ENCODE measurements around the gene SCYGR8.
"Not testable (repeated sequence)": the region's sequence is repeated elsewhere in the genome, so short reads cannot be mapped to it uniquely, and the experiment has no call there.

SCYGR8 gene

GRCh38 chr2:227717687-227718567, 27.8 kb upstream of the SCYGR8 start, which contains the start of gene SLC19A3:
Gene SLC19A3 (minus strand): TSS chr2:227718028. CDS start chr2:227702318, 15,710 bp downstream.
- Histone ChIP-seq H3K36me3 (no peaks in the 10 kb centered on the region), H3K9me3 (no peaks in the 10 kb centered on the region), H3K27ac (no peak within 1 kb of the TSS), H3K4me3 (ENCODE audit: low read depth in 1 of 2, low read length in 1 of 2) (no peak within 1 kb of the TSS), H3K27me3 (peaks cover 27% of the 10 kb centered on the region), H3K4me1 (ENCODE audit: control insufficient read depth in 1 of 2, insufficient read depth in 1 of 2, low read depth in 1 of 2, low read length in 1 of 2) (no peaks in the 10 kb centered on the region)
- no peak for TF ChIP-seq CTCF (IDR thresholded peaks at IDR 0.05)

- no peak for TF ChIP-seq CTCF (IDR thresholded peaks at IDR 0.05)
- H3K4me1 ChIP-seq (ENCODE audit: control insufficient read depth in 1 of 2, insufficient read depth in 1 of 2, low read depth in 1 of 2, low read length in 1 of 2), result peaks cover under 1 to 1% of the 10 kb centered on the region in 2 experiments
- H3K27me3 ChIP-seq, result peaks cover 25% of the 10 kb centered on the region
- H3K4me3 ChIP-seq (ENCODE audit: low read depth in 1 of 2, low read length in 1 of 2), result no peak overlapping the region
- no peaks in the 10 kb centered on the region for H3K9me3 ChIP-seq
- H3K27ac ChIP-seq, result no peak overlapping the region
- no peaks in the 10 kb centered on the region for H3K36me3 ChIP-seq
These were observed 26.1 kb upstream of the SCYGR8 start for GRCh38 chr2:227719641-227720040.

GRCh38 chr2:227720680-227721079, 25.0 kb upstream of the SCYGR8 start:
- no peaks in the 10 kb centered on the region for H3K36me3 ChIP-seq
- peaks cover 5 to 7% of the 10 kb centered on the region in 2 experiments for H3K4me1 ChIP-seq (ENCODE audit: control insufficient read depth in 1 of 2, insufficient read depth in 1 of 2, low read depth in 1 of 2, low read length in 1 of 2)
- peaks cover 25% of the 10 kb centered on the region for H3K27me3 ChIP-seq
- H3K9me3 ChIP-seq, result no peaks in the 10 kb centered on the region
- no peak overlapping the region for H3K27ac ChIP-seq
- TF ChIP-seq CTCF (IDR thresholded peaks at IDR 0.05), result no peak
- no peak overlapping the region for H3K4me3 ChIP-seq (ENCODE audit: low read depth in 1 of 2, low read length in 1 of 2)

- H3K27me3 ChIP-seq; H3K36me3 ChIP-seq; H3K4me1 ChIP-seq (ENCODE audit: control insufficient read depth in 1 of 2, insufficient read depth in 1 of 2, low read depth in 1 of 2, low read length in 1 of 2); H3K27ac ChIP-seq; H3K4me3 ChIP-seq (ENCODE audit: low read depth in 1 of 2, low read length in 1 of 2); H3K9me3 ChIP-seq: not testable (repeated sequence)
These were observed 22.9 kb upstream of the SCYGR8 start for GRCh38 chr2:227722821-227723220.

GRCh38 chr2:227724394-227725039, 21.2 kb upstream of the SCYGR8 start, which contains the start of gene SCYGR6:
Gene SCYGR6 (minus strand): TSS chr2:227724757. CDS start chr2:227724757, 0 bp downstream.
- no peaks in the 10 kb centered on the region for H3K9me3 ChIP-seq
- H3K27me3 ChIP-seq, result peaks cover 6% of the 10 kb centered on the region
- no peak within 1 kb of the TSS for H3K27ac ChIP-seq
- peaks cover 5 to 7% of the 10 kb centered on the region in 2 experiments for H3K4me1 ChIP-seq (ENCODE audit: control insufficient read depth in 1 of 2, insufficient read depth in 1 of 2, low read depth in 1 of 2, low read length in 1 of 2)
- no peaks in the 10 kb centered on the region for H3K36me3 ChIP-seq
- no peak within 1 kb of the TSS for H3K4me3 ChIP-seq (ENCODE audit: low read depth in 1 of 2, low read length in 1 of 2)
- no peak for TF ChIP-seq CTCF (IDR thresholded peaks at IDR 0.05)

GRCh38 chr2:227728035-227728434, 17.7 kb upstream of the SCYGR8 start, which contains the start of gene SCYGR7:
Gene SCYGR7 (plus strand): TSS chr2:227728335. CDS start chr2:227728335, 0 bp downstream.
- H3K27ac ChIP-seq, result no peak within 1 kb of the TSS
- no peak for TF ChIP-seq CTCF (IDR thresholded peaks at IDR 0.05)

More at GRCh38 chr2:227728035-227728434, 17.7 kb upstream of the SCYGR8 start, which contains the start of gene SCYGR7:
- Histone ChIP-seq H3K9me3 (no peaks in the 10 kb centered on the region), H3K27me3 (peaks cover 15% of the 10 kb centered on the region), H3K4me3 (ENCODE audit: low read depth in 1 of 2, low read length in 1 of 2) (no peak within 1 kb of the TSS), H3K4me1 (ENCODE audit: control insufficient read depth in 1 of 2, insufficient read depth in 1 of 2, low read depth in 1 of 2, low read length in 1 of 2) (peaks cover 5 to 7% of the 10 kb centered on the region in 2 experiments), H3K36me3 (no peaks in the 10 kb centered on the region)
